Gastrocnemius medialis (tissue), 4 donors: ENCODE measurements around the gene PRAMEF18. TPM values are rescaled to one million over a fixed set of nuclear protein-coding genes. Genes with fewer than 3 reads are reported as not detected.
"Not testable (repeated sequence)": the region's sequence is repeated elsewhere in the genome, so short reads cannot be mapped to it uniquely, and the experiment has no call there.

ENCODE experiments used
- ATAC-seq, 2 donors: fragments of 150-250 bp; one replicate each; pipeline ENCODE4 v1.9.1; 2016
- DNase-seq, 2 donors: peaks; one replicate each; pipeline ENCODE4 v3.0.0-alpha.2; 2019
- H3K27ac ChIP-seq, 4 donors: fragments of 200-600 bp; sonication (generic); 1 replicate in 1 of 4; 2 replicates in 3 of 4; pipeline ENCODE4 v1.5.1; 2016 to 2018; ENCODE audit warnings: mild to moderate bottlenecking in 2 of 4, moderate library complexity in 1 of 4
- H3K27me3 ChIP-seq, 3 donors: fragments of 200-600 bp; sonication (generic) in 2 of 3; 1 replicate in 1 of 3; 2 replicates in 2 of 3; pipeline versions ENCODE4 v1.5.1 to v1.6.0; 2016 to 2019; ENCODE audit warnings: mild to moderate bottlenecking in 1 of 3, moderate library complexity in 1 of 3
- H3K36me3 ChIP-seq, 2 donors: fragments of 200-600 bp; sonication (generic) in 1 of 2; one replicate each; pipeline ENCODE4 v1.5.1; 2017 to 2018
- H3K4me1 ChIP-seq, 2 donors: fragments of 200-600 bp; sonication (generic) in 1 of 2; one replicate each; pipeline ENCODE4 v1.5.1; 2016 to 2017; ENCODE audit warnings: mild to moderate bottlenecking in 2 of 2
- H3K4me3 ChIP-seq, 4 donors: fragments of 200-600 bp; sonication (generic) in 3 of 4; 1 replicate in 1 of 4; 2 replicates in 3 of 4; pipeline ENCODE4 v1.5.1; 2016 to 2019; ENCODE audit warnings: mild to moderate bottlenecking in 2 of 4
- H3K9me3 ChIP-seq, 3 donors: fragments of 200-600 bp; sonication (generic) in 2 of 3; 1 replicate in 1 of 3; 2 replicates in 2 of 3; pipeline ENCODE4 v1.5.1; 2016 to 2019
- POLR2A ChIP-seq, 2 donors: fragments of 450-650 bp; IDR thresholded peaks; one replicate each; pipeline ENCODE4 v1.6.1; 2017; ENCODE audit warnings: antibody characterized with exemption in 2 of 2, mild to moderate bottlenecking in 2 of 2, moderate library complexity in 2 of 2
- in situ Hi-C, 4 donors: fragments of 200-750 bp; cut with MboI; loops; one replicate each; pipeline versions ENCODE4 v1.15.0 to v1.8.0; 2017; ENCODE audit warnings: low sequenced_read_pairs in 4 of 4
- intact Hi-C: fragments of 100-400 bp; cut with DNase I; formaldehyde crosslinking; loops from one replicate; pipeline ENCODE4 v1.15.1; 2023; ENCODE audit warnings: low total_unique reads
- total RNA-seq, 4 donors: library from RNA; depleted of rRNA; stranded (reverse); fragments of >200 nt; gene quantifications; one replicate each; pipeline versions ENCODE4 v1.1.0 to v1.2.3, GENCODE V29; 2016
- TF ChIP-seq, protein P1 (sequence below), 5 experiments: fragments of 450-650 bp in 3 of 5; fragments of 200-600 bp in 2 of 5; sonication (generic) in 2 of 5; IDR thresholded peaks in 4 of 5; conservative IDR thresholded peaks in 1 of 5; 1 replicate in 4 of 5; 2 replicates in 1 of 5; pipeline ENCODE4 v1.5.1; 2016 to 2019; ENCODE audit warnings: antibody characterized with exemption in 5 of 5, mild to moderate bottlenecking in 3 of 5, moderate library complexity in 3 of 5

The PRAMEF18 gene
- total RNA-seq, 4 donors from 2014 or later: not detected

DNA sequence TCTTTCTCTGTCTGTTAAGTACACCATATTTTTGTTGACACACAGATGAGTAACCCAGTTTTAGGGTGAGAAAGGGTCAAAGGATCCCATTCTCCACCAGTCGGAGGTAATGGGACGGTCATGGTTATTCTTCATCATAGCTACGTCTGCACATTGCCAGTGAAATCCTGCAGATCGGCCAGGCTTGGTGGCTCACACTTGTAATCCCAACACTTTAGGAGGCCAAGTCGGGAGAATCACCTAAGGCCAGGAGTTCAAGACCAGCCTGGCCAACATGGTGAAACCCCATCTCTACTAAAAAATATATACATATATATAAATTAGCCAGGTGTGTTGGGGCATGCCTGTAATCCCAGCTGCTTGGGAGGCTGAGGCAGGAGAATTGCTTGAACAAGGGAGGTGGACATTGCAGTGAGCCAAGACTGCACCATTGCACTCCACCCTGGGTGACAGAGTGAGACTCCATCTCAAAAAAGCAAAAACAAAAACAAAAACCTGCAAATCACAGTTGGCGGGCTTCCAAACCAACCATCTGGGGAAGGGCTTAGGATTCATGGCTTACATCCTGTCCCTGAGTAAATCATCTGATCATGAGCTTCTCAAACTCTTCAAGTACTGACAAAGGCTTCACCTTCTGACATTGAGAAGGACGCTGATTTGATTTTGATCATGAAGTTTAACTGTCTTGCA lies 5.3 kb upstream of the PRAMEF18 start:
- in situ Hi-C loops, intact Hi-C loops, H3K27me3 ChIP-seq, DNase-seq, H3K4me1 ChIP-seq, H3K9me3 ChIP-seq, H3K4me3 ChIP-seq, H3K27ac ChIP-seq, H3K36me3 ChIP-seq, ATAC-seq: not testable (repeated sequence)

DNA sequence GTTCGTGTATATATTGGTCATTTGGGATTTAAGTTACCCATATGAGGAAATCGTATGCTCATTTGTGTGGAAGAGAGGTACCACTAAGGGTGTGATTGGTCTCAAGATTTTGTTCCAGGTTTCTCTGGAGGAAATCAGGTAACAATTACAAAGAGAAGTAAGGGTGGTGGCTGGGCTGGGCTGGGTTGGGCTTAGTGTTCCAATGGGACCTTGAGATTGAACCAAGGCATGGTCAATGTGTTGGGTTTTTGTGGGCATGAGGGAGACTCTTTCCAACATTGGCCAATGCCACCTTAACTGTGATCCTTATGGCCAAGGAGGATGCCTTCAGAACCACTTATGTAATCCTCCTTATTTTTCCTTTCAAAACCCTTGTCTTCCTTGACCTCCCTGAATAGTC lies 4.6 kb upstream of the PRAMEF18 start:
- intact Hi-C loops, H3K4me3 ChIP-seq, in situ Hi-C loops, H3K4me1 ChIP-seq, DNase-seq, H3K27ac ChIP-seq, H3K9me3 ChIP-seq, H3K27me3 ChIP-seq, H3K36me3 ChIP-seq, ATAC-seq: not testable (repeated sequence)

DNA sequence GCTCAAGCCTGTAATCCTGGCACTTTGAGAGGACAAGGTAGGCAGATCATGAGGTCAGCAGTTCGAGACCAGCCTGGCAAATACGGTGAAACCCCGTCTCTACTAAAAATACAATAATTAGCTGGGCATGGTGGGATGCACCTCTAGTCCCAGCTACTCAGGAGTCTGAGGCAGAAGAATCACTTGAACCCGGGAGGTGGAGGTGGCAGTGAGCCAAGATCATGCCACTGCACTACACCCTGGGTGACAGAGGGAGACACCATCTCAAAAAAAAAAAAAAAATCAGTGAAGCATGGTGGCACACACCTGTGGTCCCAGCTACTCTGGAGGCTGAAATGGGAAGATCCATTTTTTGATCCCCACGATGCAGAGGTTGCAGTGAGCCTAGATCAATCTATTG lies 4.1 kb upstream of the PRAMEF18 start:
- H3K36me3 ChIP-seq, intact Hi-C loops, DNase-seq, H3K27me3 ChIP-seq, H3K9me3 ChIP-seq, H3K4me1 ChIP-seq, ATAC-seq, H3K4me3 ChIP-seq, H3K27ac ChIP-seq, in situ Hi-C loops: not testable (repeated sequence)

DNA sequence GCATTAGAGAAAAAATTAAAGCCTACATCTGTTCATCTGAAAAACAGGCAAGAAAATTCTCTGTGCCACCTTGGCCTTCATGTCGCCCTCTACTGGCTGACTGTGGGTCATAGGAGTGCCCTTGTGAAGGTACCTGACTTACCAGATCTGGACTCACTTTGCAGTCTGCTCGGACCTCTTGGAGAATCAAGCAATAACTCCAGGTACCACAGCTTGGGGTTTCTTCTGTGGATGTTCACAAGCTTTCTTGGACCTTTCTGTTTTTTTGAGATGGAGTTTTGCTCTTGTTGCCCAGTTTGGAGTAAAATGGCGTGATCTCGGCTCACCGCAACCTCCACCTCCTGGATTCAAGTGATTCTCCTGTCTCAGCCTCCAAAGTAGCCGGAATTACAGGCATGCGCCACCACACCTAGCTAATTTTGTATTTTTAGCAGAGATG lies 2.4 kb upstream of the PRAMEF18 start:
- in situ Hi-C loops: no loop called here

DNA sequence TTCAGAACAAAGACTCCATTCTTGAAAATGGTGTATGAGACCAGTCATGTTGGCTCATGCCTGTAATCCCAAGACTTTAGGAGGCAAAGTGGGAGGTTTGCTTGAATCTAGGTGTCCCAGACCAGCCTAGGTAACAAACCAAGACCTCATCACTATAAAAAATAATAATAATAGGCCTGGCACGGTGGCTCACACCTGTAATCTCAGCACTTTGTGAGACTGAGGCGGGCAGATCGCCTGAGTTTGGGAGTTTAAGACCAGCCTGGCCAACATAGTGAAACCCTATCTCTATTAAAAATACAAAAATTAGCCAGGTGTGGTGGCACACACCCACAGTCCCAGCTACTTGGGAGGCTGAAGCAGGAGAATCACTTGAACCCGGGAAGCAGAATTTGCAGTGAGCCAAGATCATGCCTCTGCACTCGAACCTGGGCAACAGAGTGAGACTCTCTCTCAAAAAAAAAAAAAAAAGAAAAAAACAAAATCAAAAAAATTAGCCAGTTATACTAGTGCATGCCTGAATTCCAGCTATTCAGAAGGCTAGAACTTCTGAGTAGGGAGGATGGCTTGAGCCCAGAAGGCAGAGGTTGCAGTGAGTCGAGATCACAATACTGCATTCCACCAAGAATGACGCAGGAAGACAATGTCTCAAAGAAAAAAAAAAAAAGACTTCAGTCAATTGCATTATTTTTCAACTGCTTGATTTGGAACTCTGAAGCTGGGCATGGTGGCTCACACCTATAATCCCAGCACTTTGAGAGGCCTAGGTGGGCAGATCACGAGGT lies 1.5 kb upstream of the PRAMEF18 start:
- ATAC-seq, intact Hi-C loops, H3K27me3 ChIP-seq, H3K27ac ChIP-seq, DNase-seq, H3K9me3 ChIP-seq, H3K4me1 ChIP-seq, H3K4me3 ChIP-seq, H3K36me3 ChIP-seq, in situ Hi-C loops: not testable (repeated sequence)

More for the DNA sequence above, 2.4 kb upstream of the PRAMEF18 start:
- TF ChIP-seq, protein P1, sequence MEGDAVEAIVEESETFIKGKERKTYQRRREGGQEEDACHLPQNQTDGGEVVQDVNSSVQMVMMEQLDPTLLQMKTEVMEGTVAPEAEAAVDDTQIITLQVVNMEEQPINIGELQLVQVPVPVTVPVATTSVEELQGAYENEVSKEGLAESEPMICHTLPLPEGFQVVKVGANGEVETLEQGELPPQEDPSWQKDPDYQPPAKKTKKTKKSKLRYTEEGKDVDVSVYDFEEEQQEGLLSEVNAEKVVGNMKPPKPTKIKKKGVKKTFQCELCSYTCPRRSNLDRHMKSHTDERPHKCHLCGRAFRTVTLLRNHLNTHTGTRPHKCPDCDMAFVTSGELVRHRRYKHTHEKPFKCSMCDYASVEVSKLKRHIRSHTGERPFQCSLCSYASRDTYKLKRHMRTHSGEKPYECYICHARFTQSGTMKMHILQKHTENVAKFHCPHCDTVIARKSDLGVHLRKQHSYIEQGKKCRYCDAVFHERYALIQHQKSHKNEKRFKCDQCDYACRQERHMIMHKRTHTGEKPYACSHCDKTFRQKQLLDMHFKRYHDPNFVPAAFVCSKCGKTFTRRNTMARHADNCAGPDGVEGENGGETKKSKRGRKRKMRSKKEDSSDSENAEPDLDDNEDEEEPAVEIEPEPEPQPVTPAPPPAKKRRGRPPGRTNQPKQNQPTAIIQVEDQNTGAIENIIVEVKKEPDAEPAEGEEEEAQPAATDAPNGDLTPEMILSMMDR (IDR thresholded peaks at IDR 0.05 in 4 of 5, conservative IDR thresholded peaks at IDR 0.05 in 1 of 5): no peak
- TF ChIP-seq POLR2A (IDR thresholded peaks at IDR 0.05): no peak
- H3K27me3 ChIP-seq: peaks cover 0 to 2% (median 0%) of the 10 kb centered on the region in 3 donors
- DNase-seq (no peak), ATAC-seq (no peak)
- H3K4me3 ChIP-seq: no peak overlapping the region
- no peaks in the 10 kb centered on the region for H3K9me3 ChIP-seq
- no peaks in the 10 kb centered on the region for H3K36me3 ChIP-seq
- H3K4me1 ChIP-seq: no peaks in the 10 kb centered on the region
- intact Hi-C loops: no loop called here
- H3K27ac ChIP-seq: no peak overlapping the region

DNA sequence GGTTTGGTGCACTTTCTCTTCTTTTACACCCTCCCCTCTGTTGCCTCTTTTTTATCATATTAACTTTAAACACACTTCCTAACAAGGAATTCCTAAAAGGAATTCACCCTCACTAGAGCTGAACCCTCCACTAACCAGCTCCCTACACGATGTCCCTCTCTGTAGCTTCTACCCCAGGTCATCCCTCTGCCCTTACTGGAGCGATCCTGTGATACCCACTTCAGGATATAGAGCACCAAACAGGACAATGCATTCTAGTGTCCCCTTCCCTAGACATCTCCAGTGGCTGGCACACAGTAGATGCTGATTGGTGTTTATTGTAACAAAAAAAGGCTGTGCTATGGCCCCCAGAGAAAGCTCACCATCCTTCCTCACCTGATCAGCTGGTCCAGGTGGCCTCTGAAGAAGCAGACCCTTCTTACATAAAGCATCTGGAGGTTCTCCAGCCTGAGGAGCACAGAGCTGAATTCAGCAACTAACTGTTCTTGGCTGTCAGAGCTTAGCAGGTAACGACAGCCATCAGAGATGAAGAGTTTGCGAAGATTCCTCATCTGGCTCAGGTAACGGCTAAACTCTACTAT lies 1.4 kb downstream of the PRAMEF18 start:
- ATAC-seq (no peak), DNase-seq (no peak)
- no peaks in the 10 kb centered on the region for H3K27me3 ChIP-seq
- no peaks in the 10 kb centered on the region for H3K9me3 ChIP-seq
- no peak for TF ChIP-seq POLR2A (IDR thresholded peaks at IDR 0.05)
- TF ChIP-seq, protein P1 (IDR thresholded peaks at IDR 0.05 in 4 of 5, conservative IDR thresholded peaks at IDR 0.05 in 1 of 5): no peak
- H3K4me3 ChIP-seq: no peak overlapping the region
- intact Hi-C loops: no loop called here
- H3K27ac ChIP-seq: no peak overlapping the region
- no peaks in the 10 kb centered on the region for H3K4me1 ChIP-seq
- H3K36me3 ChIP-seq: no peaks in the 10 kb centered on the region
- in situ Hi-C loops: no loop called here

DNA sequence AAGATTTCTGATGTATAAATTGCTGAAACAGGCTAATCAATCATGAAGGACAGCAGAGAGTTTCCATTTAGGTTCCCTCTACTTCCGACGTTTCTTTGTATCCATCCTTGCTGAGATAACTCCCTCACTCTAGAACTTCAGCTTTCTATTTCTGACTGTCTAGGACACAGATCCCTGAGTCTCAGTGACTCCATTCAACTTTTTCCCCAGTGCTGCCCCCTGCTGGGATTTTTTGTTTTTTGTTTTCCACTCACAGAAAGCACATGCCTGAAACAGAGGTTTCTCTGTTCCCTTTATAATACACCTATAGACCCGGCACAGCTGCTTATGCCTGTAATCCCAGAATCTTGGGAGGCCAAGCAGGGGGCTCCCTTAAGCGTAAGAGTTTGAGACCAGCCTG lies 3.2 kb downstream of the PRAMEF18 start:
- H3K4me3 ChIP-seq, H3K36me3 ChIP-seq, H3K9me3 ChIP-seq, H3K27me3 ChIP-seq, H3K4me1 ChIP-seq, H3K27ac ChIP-seq, ATAC-seq, intact Hi-C loops, in situ Hi-C loops, DNase-seq: not testable (repeated sequence)

DNA sequence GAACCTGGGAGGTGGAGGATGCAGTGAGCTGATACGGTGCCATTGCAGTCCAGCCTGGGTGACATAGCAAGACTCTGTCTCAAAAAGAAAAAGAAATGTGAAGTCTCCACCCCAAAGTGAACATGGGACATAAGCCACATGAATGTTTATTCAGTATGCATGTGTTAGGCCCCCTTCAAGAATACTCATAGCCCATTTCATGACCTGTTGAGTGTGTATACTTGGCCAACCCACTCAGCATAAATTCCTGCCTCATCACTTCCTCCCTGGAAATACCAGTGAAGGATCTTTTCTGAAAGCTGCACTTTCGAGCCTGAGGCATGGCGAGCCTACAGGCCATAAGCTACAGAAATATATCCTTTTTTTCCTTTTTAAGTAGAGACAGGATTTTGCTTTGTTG lies 6.8 kb downstream of the PRAMEF18 start:
- H3K4me1 ChIP-seq, H3K36me3 ChIP-seq, DNase-seq, ATAC-seq, in situ Hi-C loops, H3K27me3 ChIP-seq, H3K9me3 ChIP-seq, H3K4me3 ChIP-seq, intact Hi-C loops, H3K27ac ChIP-seq: not testable (repeated sequence)

DNA sequence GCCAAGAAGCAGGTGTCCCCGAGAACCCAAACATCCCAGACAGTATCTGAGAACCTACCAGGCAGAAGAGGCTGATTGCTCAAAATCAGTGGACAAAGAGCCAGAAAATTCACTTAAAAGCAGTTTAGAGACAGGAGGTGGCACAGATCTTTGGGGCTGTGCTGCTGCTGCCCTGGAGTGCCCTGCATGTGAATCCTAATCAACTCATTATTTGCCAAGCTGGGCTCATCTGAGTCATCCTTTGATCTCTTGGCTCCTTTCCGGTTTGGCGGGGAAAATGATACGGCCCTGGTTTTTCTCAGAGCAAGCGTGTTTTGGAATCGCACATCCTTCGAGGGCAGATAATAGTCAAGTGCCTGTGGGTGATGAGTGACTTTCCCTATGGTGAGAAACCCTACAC lies 9.3 kb downstream of the PRAMEF18 start:
- H3K36me3 ChIP-seq, DNase-seq, H3K27me3 ChIP-seq, ATAC-seq, H3K4me3 ChIP-seq, H3K9me3 ChIP-seq, H3K27ac ChIP-seq, intact Hi-C loops, H3K4me1 ChIP-seq, in situ Hi-C loops: not testable (repeated sequence)
